Fibroblast of lung (primary cell): Measurements from ENCODE around the gene MTURN. TPM values are rescaled to one million over a fixed set of nuclear protein-coding genes. Genes with fewer than 3 reads are reported as not detected.

ENCODE experiments used
- DNase-seq, 2 donors: peaks; one replicate each; pipeline versions ENCODE4 v3.0.0 to v3.0.0-alpha.2; 2010; ENCODE audit warnings: low read depth in 2 of 2
- H2AFZ ChIP-seq: 2 replicates; pipeline ENCODE4 v1.5.1; 2012; ENCODE audit warnings: low read length, control low read depth, inconsistent platforms
- H3K27ac ChIP-seq: 2 replicates; pipeline ENCODE4 v1.5.1; 2011; ENCODE audit warnings: low read length, control low read depth; ENCODE audit not compliant: insufficient read depth
- H3K27me3 ChIP-seq: 2 replicates; pipeline ENCODE4 v1.5.1; 2011; ENCODE audit warnings: mild to moderate bottlenecking, low read length; ENCODE audit not compliant: control insufficient read depth, insufficient read depth
- H3K36me3 ChIP-seq: 2 replicates; pipeline ENCODE4 v1.5.1; 2011; ENCODE audit warnings: low read length; ENCODE audit not compliant: control insufficient read depth, insufficient read depth
- H3K4me1 ChIP-seq: 2 replicates; pipeline ENCODE4 v1.5.1; 2011; ENCODE audit warnings: low read length; ENCODE audit not compliant: control insufficient read depth, insufficient read depth; ENCODE audit errors: extremely low read depth
- H3K4me2 ChIP-seq: 2 replicates; pipeline ENCODE4 v1.5.1; 2011; ENCODE audit warnings: low read length, control low read depth; ENCODE audit not compliant: insufficient read depth; ENCODE audit errors: extremely low read depth
- H3K4me3 ChIP-seq, 4 experiments: fragments of 200-600 bp in 1 of 4; sonication (generic) in 1 of 4; replicated peaks in 1 of 4; 2 replicates each; pipeline ENCODE4 v1.5.1; 2011 to 2016; ENCODE audit warnings: low read length in 4 of 4, low read depth in 3 of 4, mild to moderate bottlenecking in 3 of 4, control low read depth in 2 of 4, inconsistent platforms in 1 of 4, mixed read lengths in 1 of 4; ENCODE audit not compliant: insufficient read depth in 1 of 4; ENCODE audit errors: control extremely low read depth in 1 of 4
- H3K79me2 ChIP-seq: 2 replicates; pipeline ENCODE4 v1.5.1; 2012; ENCODE audit warnings: mild to moderate bottlenecking, low read length, inconsistent platforms; ENCODE audit not compliant: control insufficient read depth, insufficient read depth
- H3K9ac ChIP-seq: 2 replicates; pipeline ENCODE4 v1.5.1; 2011; ENCODE audit warnings: mild to moderate bottlenecking, low read length, control low read depth; ENCODE audit not compliant: insufficient read depth
- H3K9me3 ChIP-seq: 2 replicates; pipeline ENCODE4 v1.5.1; 2012; ENCODE audit warnings: low read depth, low read length; ENCODE audit not compliant: control insufficient read depth, insufficient read depth
- H4K20me1 ChIP-seq: 2 replicates; pipeline ENCODE4 v1.5.1; 2011; ENCODE audit warnings: low read length; ENCODE audit not compliant: control insufficient read depth, insufficient read depth; ENCODE audit errors: extremely low read depth
- EZH2 ChIP-seq: IDR thresholded peaks from 2 replicates; pipeline ENCODE4 v1.5.1; 2012; ENCODE audit warnings: low read length, control low read depth, mild to moderate bottlenecking; ENCODE audit errors: missing control alignments
- polyA plus RNA-seq, 2 donors: library from polyadenylated mRNA; depleted of rRNA in 1 of 2; stranded (reverse) in 1 of 2; unstranded in 1 of 2; fragments of >200 nt; gene quantifications; 2 replicates each; pipeline ENCODE4 v1.2.1, GENCODE V29; 2011 to 2012; ENCODE audit warnings: missing spikeins in 1 of 2
- total RNA-seq: library from RNA; depleted of rRNA; stranded (reverse); fragments of >200 nt; gene quantifications from 2 replicates; pipeline ENCODE4 v1.2.1, GENCODE V29; 2014
- TF ChIP-seq, protein P1 (sequence below), 2 donors: IDR thresholded peaks in 1 of 2; conservative IDR thresholded peaks in 1 of 2; 1 replicate in 1 of 2; 2 replicates in 1 of 2; pipeline ENCODE4 v1.5.1; 2011 to 2012; ENCODE audit warnings: low read length in 2 of 2, control low read depth in 1 of 2, inconsistent platforms in 1 of 2, low read depth in 1 of 2, mild to moderate bottlenecking in 1 of 2

Gene MTURN
- total and polyA plus RNA-seq, 2 donors (not counting 1 experiment from before 2014, with no cell fraction given), result 7.1 to 12.9 TPM

DNA sequence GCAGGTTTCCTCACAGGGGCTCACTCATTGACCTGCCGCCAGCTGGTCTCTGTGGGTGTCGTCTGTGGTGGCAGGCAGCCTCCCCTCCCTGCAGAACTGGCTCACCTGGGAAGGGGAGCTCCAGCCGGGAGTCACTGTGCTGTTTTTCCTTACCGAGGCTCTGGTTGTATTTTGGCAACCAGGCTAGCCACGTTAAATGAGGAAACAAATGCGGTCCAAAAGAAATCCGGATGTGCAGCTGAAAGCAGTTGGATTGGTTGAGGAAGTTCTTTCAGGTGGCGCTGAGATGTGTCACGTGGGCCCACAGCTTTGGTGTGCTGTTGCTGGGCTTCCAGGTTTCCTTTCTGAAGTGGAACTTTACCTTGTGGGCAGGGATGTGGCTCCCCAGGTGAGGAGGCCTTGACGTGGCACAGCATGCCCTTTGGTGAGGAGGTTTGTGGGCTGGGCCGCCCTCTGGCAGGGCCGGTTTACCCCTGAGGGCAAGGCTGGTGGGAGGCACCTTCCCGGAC lies 14.2 kb downstream of the MTURN start:
- Histone ChIP-seq H3K9me3 (no peaks in the 10 kb centered on the region), H3K36me3 (peaks cover 3% of the 10 kb centered on the region), H3K27me3 (no peaks in the 10 kb centered on the region), H3K79me2 (no peaks in the 10 kb centered on the region), H3K4me2 (no peak overlapping the region), H3K27ac (no peak overlapping the region), H2AFZ (no peak overlapping the region), H3K4me3 (no peak overlapping the region), H3K4me1 (no peaks in the 10 kb centered on the region), H3K9ac (no peak overlapping the region), H4K20me1 (no peaks in the 10 kb centered on the region)
- no peak for DNase-seq
- TF ChIP-seq, protein P1, sequence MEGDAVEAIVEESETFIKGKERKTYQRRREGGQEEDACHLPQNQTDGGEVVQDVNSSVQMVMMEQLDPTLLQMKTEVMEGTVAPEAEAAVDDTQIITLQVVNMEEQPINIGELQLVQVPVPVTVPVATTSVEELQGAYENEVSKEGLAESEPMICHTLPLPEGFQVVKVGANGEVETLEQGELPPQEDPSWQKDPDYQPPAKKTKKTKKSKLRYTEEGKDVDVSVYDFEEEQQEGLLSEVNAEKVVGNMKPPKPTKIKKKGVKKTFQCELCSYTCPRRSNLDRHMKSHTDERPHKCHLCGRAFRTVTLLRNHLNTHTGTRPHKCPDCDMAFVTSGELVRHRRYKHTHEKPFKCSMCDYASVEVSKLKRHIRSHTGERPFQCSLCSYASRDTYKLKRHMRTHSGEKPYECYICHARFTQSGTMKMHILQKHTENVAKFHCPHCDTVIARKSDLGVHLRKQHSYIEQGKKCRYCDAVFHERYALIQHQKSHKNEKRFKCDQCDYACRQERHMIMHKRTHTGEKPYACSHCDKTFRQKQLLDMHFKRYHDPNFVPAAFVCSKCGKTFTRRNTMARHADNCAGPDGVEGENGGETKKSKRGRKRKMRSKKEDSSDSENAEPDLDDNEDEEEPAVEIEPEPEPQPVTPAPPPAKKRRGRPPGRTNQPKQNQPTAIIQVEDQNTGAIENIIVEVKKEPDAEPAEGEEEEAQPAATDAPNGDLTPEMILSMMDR (conservative IDR thresholded peaks at IDR 0.05 in 1 of 2, IDR thresholded peaks at IDR 0.05 in 1 of 2; ENCODE audit: low read depth in 1 of 2, low read length in 2 of 2), result no peak
- no peak for TF ChIP-seq EZH2

DNA sequence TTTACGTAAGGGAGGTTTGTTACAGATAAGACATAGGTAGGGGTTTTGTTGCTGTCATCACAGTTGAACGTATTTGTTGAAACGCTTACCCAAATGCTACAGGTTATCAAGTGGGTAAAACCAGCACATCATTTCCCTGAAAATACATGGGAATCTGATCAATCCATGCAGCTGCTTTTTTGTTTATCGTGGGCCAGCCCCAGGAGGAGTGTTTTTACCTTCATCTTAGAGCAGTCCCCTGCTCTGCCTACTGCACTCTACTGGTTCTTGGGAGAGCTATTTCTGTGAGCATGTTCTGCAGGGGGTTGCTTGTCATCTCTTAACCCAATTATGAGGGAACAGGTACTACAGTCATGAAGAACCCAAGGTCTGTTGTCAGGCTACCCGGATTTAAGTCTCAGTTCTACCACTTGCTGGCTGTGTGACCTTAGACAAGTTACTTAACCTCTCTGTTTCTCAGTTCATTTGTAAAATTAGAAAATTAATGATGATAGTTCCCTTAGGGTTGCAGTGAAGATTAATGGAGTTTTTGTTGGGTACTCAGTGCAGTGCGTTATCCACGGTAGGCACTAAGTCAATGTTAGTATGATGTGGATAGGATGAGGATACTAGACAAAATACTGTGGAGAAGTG lies 15.0 kb downstream of the MTURN start:
- Histone ChIP-seq H3K79me2 (no peaks in the 10 kb centered on the region), H3K9me3 (no peaks in the 10 kb centered on the region), H3K4me2 (no peak overlapping the region), H3K9ac (no peak overlapping the region), H3K27ac (no peak overlapping the region), H3K4me1 (no peaks in the 10 kb centered on the region), H2AFZ (no peak overlapping the region), H3K36me3 (peaks cover 3% of the 10 kb centered on the region), H4K20me1 (no peaks in the 10 kb centered on the region), H3K27me3 (no peaks in the 10 kb centered on the region), H3K4me3 (no peak overlapping the region)
- no peak for TF ChIP-seq EZH2
- TF ChIP-seq, protein P1 (conservative IDR thresholded peaks at IDR 0.05 in 1 of 2, IDR thresholded peaks at IDR 0.05 in 1 of 2; ENCODE audit: low read depth in 1 of 2, low read length in 2 of 2), result no peak
- no peak for DNase-seq

DNA sequence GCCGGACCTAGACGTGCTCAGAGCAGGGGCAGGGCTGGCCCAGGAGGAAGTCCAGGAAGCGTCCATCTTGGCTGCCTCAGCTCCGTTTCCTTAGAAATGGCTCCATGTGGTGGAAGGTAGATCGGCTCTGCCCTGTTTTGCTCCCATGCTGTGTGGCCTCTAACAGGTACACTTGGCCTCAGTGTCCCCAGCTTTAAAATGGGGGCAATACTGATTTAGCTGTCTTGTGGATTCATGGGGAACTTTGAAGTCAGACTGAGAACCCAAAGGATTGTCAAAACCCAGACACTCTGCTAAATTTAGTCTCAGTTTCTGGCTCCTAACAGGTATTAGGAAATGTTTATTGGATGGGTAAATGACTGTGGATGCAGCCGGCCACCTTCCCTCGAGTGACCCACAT lies 15.9 kb downstream of the MTURN start:
- Histone ChIP-seq H4K20me1 (no peaks in the 10 kb centered on the region), H3K9me3 (no peaks in the 10 kb centered on the region), H3K27ac (no peak overlapping the region), H2AFZ (no peak overlapping the region), H3K4me3 (no peak overlapping the region), H3K4me1 (no peaks in the 10 kb centered on the region), H3K27me3 (no peaks in the 10 kb centered on the region), H3K4me2 (no peak overlapping the region), H3K9ac (no peak overlapping the region), H3K79me2 (no peaks in the 10 kb centered on the region), H3K36me3 (peaks cover 3% of the 10 kb centered on the region)
- no peak for DNase-seq
- TF ChIP-seq, protein P1 (conservative IDR thresholded peaks at IDR 0.05 in 1 of 2, IDR thresholded peaks at IDR 0.05 in 1 of 2; ENCODE audit: low read depth in 1 of 2, low read length in 2 of 2), result no peak
- TF ChIP-seq EZH2, result no peak
